H9 (cell line): ENCODE results near the gene PODXL2. TPM values are rescaled to one million over a fixed set of nuclear protein-coding genes. Genes with fewer than 3 reads are reported as not detected.
A peak's percentile ranks its signal among the peaks of the same experiment; 100 is the strongest.

Experiments used
- DNase-seq: peaks from one replicate; pipeline ENCODE4 v3.0.0-alpha.2; 2017
- H2AFZ ChIP-seq: one replicate; pipeline ENCODE4 v1.6.1; 2013; ENCODE audit warnings: mild to moderate bottlenecking, low read length, control low read depth, moderate library complexity
- H2AK5ac ChIP-seq: 2 replicates; pipeline ENCODE4 v1.6.1; 2013; ENCODE audit warnings: low read length, control low read depth, mixed read lengths; ENCODE audit not compliant: insufficient read length
- H2BK120ac ChIP-seq: one replicate; pipeline ENCODE4 v1.6.1; 2013; ENCODE audit warnings: low read depth, mild to moderate bottlenecking, low read length, control low read depth, inconsistent platforms; ENCODE audit not compliant: poor library complexity, severe bottlenecking
- H2BK12ac ChIP-seq: 2 replicates; pipeline ENCODE4 v1.6.1; 2013; ENCODE audit warnings: low read length, control low read depth, mixed read lengths, low read depth; ENCODE audit not compliant: insufficient read length
- H2BK15ac ChIP-seq: 2 replicates; pipeline ENCODE4 v1.6.1; 2013; ENCODE audit warnings: low read depth, low read length, control low read depth
- H2BK20ac ChIP-seq: one replicate; pipeline ENCODE4 v1.6.1; 2013; ENCODE audit warnings: low read depth, mild to moderate bottlenecking, low read length, control low read depth, inconsistent platforms; ENCODE audit not compliant: poor library complexity, severe bottlenecking
- H2BK5ac ChIP-seq: 2 replicates; pipeline ENCODE4 v1.6.1; 2013; ENCODE audit warnings: low read length, control low read depth, mixed read lengths; ENCODE audit not compliant: insufficient read length
- H3K14ac ChIP-seq: 2 replicates; pipeline ENCODE4 v1.6.1; 2013; ENCODE audit warnings: low read length, control low read depth; ENCODE audit not compliant: insufficient read depth
- H3K18ac ChIP-seq: 2 replicates; pipeline ENCODE4 v1.6.1; 2013; ENCODE audit warnings: low read depth, mild to moderate bottlenecking, mixed read lengths, low read length, control low read depth; ENCODE audit not compliant: insufficient read length
- H3K23ac ChIP-seq: 2 replicates; pipeline ENCODE4 v1.6.1; 2013; ENCODE audit warnings: low read length, control low read depth, mixed read lengths, low read depth; ENCODE audit not compliant: insufficient read length
- H3K23me2 ChIP-seq: 2 replicates; pipeline ENCODE4 v1.6.1; 2013; ENCODE audit warnings: low read depth, mild to moderate bottlenecking, mixed read lengths, low read length, control low read depth; ENCODE audit not compliant: insufficient read length, poor library complexity, severe bottlenecking
- H3K27ac ChIP-seq: 2 replicates; pipeline ENCODE4 v1.5.1; 2013; ENCODE audit warnings: low read length, control low read depth, mixed read lengths, low read depth; ENCODE audit not compliant: insufficient read length
- H3K27me3 ChIP-seq: 2 replicates; pipeline ENCODE4 v1.6.1; 2013; ENCODE audit warnings: low read length, control low read depth, inconsistent platforms; ENCODE audit not compliant: insufficient read depth
- H3K4ac ChIP-seq: 2 replicates; pipeline ENCODE4 v1.6.1; 2013; ENCODE audit warnings: low read depth, mild to moderate bottlenecking, control low read depth, inconsistent platforms, low read length, moderate library complexity
- H3K4me1 ChIP-seq: 2 replicates; pipeline ENCODE4 v1.6.1; 2013; ENCODE audit warnings: low read length, control low read depth, inconsistent platforms; ENCODE audit not compliant: insufficient read depth
- H3K4me2 ChIP-seq: 2 replicates; pipeline ENCODE4 v1.6.1; 2013; ENCODE audit warnings: low read length, control low read depth, mixed read lengths; ENCODE audit not compliant: insufficient read length, insufficient read depth
- H3K56ac ChIP-seq: 2 replicates; pipeline ENCODE4 v1.6.1; 2013; ENCODE audit warnings: low read depth, mild to moderate bottlenecking, mixed read lengths, low read length, control low read depth; ENCODE audit not compliant: insufficient read length
- H3K79me1 ChIP-seq: 2 replicates; pipeline ENCODE4 v1.6.1; 2013; ENCODE audit warnings: low read depth, mild to moderate bottlenecking, moderate library complexity, low read length, control low read depth, inconsistent platforms; ENCODE audit not compliant: insufficient read depth, poor library complexity, severe bottlenecking
- H3K79me2 ChIP-seq: 2 replicates; pipeline ENCODE4 v1.6.1; 2013; ENCODE audit warnings: low read length, control low read depth, inconsistent platforms; ENCODE audit not compliant: insufficient read depth
- H3K9ac ChIP-seq: 2 replicates; pipeline ENCODE4 v1.6.1; 2013; ENCODE audit warnings: low read length, control low read depth, mixed read lengths; ENCODE audit not compliant: insufficient read length; ENCODE audit errors: extremely low read depth
- H3K9me3 ChIP-seq: one replicate; pipeline ENCODE4 v1.6.1; 2013; ENCODE audit warnings: low read depth, low read length, inconsistent platforms; ENCODE audit not compliant: control insufficient read depth
- H3T11ph ChIP-seq: one replicate; pipeline ENCODE4 v1.6.1; 2013; ENCODE audit warnings: mild to moderate bottlenecking, low read length, control low read depth, inconsistent platforms
- H4K20me1 ChIP-seq: one replicate; pipeline ENCODE4 v1.6.1; 2013; ENCODE audit not compliant: control insufficient read depth, insufficient read length, insufficient read depth
- H4K5ac ChIP-seq: 2 replicates; pipeline ENCODE4 v1.6.1; 2013; ENCODE audit warnings: low read depth, mild to moderate bottlenecking, mixed read lengths, low read length, control low read depth; ENCODE audit not compliant: insufficient read length
- H4K8ac ChIP-seq: replicated peaks from 2 replicates; pipeline ENCODE4 v1.6.1; 2013; ENCODE audit warnings: low read length, control low read depth, mixed read lengths, low read depth; ENCODE audit not compliant: insufficient read length
- H4K91ac ChIP-seq: 2 replicates; pipeline ENCODE4 v1.6.1; 2013; ENCODE audit warnings: low read depth, mild to moderate bottlenecking, moderate library complexity, mixed read lengths, low read length, control low read depth; ENCODE audit not compliant: insufficient read length
- H3K27ac Mint-ChIP-seq, 3 experiments: 2 replicates in 2 of 3; 3 replicates in 1 of 3; pipeline ENCODE4 v1.8.0; 2020 to 2021; ENCODE audit warnings: mixed read lengths in 3 of 3, mild to moderate bottlenecking in 1 of 3, moderate library complexity in 1 of 3
- H3K27me3 Mint-ChIP-seq: 2 replicates; pipeline ENCODE4 v1.8.0; 2021; ENCODE audit warnings: low read depth, mild to moderate bottlenecking, moderate library complexity, mixed read lengths
- H3K36me3 Mint-ChIP-seq, 3 experiments: 2 replicates in 2 of 3; 3 replicates in 1 of 3; pipeline ENCODE4 v1.8.0; 2020 to 2021; ENCODE audit warnings: low read depth in 3 of 3, mixed read lengths in 3 of 3; ENCODE audit not compliant: insufficient read depth in 1 of 3
- H3K4me1 Mint-ChIP-seq, 2 experiments: 2 replicates each; pipeline ENCODE4 v1.8.0; 2020; ENCODE audit warnings: mixed read lengths in 2 of 2
- H3K4me3 Mint-ChIP-seq, 2 experiments: 2 replicates in 1 of 2; 3 replicates in 1 of 2; pipeline ENCODE4 v1.8.0; 2020 to 2021; ENCODE audit warnings: mild to moderate bottlenecking in 2 of 2, mixed read lengths in 2 of 2, moderate library complexity in 1 of 2
- H3K9me3 Mint-ChIP-seq, 2 experiments: 2 replicates in 1 of 2; 3 replicates in 1 of 2; pipeline ENCODE4 v1.8.0; 2020; ENCODE audit warnings: mild to moderate bottlenecking in 2 of 2, mixed read lengths in 2 of 2, moderate library complexity in 1 of 2
- CTCF ChIP-seq: fragments of 200-600 bp; sonication (generic); conservative IDR thresholded peaks from 3 replicates; pipeline ENCODE4 v1.8.0; 2021; ENCODE audit warnings: antibody characterized with exemption, mild to moderate bottlenecking
- WGBS: extraction: QIAGEN DNeasy Blood & Tissue Kit; methylation state at CpG from one replicate; pipeline ENCODE4 v1.1.7; 2013; ENCODE audit warnings: missing lambda C conversion rate, low lambda C conversion rate, mixed read lengths; ENCODE audit not compliant: insufficient read length; ENCODE audit errors: extremely low coverage; 5-methylcytosine and 5-hydroxymethylcytosine counted together
- total RNA-seq: library from RNA; stranded (reverse); gene quantifications from 2 replicates; pipeline ENCODE4 v1.2.1, GENCODE V29; 2021

PODXL2 gene
- total RNA-seq, 1 experiment from 2014 or later = 24.6 TPM

DNA sequence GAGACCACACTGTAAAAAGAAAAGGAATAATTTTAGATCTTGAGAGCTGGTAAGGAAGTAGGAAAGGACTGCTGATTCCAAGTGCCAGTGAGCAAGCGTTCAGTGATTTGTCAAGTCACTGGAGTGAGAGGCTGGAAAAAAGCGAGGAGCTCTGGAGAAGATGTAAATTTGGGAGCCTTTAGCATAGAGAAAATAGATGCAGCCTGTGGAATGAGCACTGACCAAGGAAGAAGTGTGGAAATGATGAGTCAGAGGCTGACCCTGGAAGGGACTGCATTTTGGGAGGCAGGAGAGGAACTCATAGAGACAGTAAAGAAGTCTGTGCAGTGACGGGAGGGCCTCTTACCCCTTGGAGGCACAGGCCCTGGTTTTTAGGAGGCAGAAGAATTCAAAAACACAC lies 26.7 kb downstream of the PODXL2 start:
- Histone ChIP-seq H2AK5ac (no peak overlapping the region), H3K18ac (no peak overlapping the region), H3K27me3 (no peaks in the 10 kb centered on the region), H3K23me2 (no peaks in the 10 kb centered on the region), H3K4ac (no peak overlapping the region), H3K27ac (no peak overlapping the region), H2BK12ac (no peak overlapping the region), H3K9ac (no peak overlapping the region), H3K4me1 (no peaks in the 10 kb centered on the region), H2AFZ (no peak overlapping the region), H4K5ac (no peak overlapping the region), H3K56ac (no peak overlapping the region), H2BK5ac (no peak overlapping the region), H3K14ac (no peak overlapping the region), H3K4me2 (no peak overlapping the region), H3K23ac (no peak overlapping the region), H4K8ac (no peak overlapping the region), H2BK15ac (no peak overlapping the region), H3T11ph (no peak overlapping the region), H3K79me1 (no peaks in the 10 kb centered on the region), H4K20me1 (no peaks in the 10 kb centered on the region), H4K91ac (no peak overlapping the region), H3K9me3 (no peaks in the 10 kb centered on the region), H2BK120ac (no peak overlapping the region), H2BK20ac (no peak overlapping the region), H3K79me2 (no peaks in the 10 kb centered on the region)
- Mint-ChIP-seq H3K36me3 (peaks cover 3 to 5% (median 3%) of the 10 kb centered on the region in 3 experiments; a peak in 5 of 7 replicates), H3K4me1 (no peaks in the 10 kb centered on the region), H3K9me3 (no peaks in the 10 kb centered on the region), H3K27me3 (no peaks in the 10 kb centered on the region), H3K27ac (peak overlapping the region; percentile 2 to 14 (median 4); a peak in 4 of 7 replicates), H3K4me3 (no peak overlapping the region)
- no CpG with 5 or more reads among the region's 3 CpGs for WGBS
- no peak for TF ChIP-seq CTCF
- DNase-seq = no peak
